GM21528 (cell line): ENCODE results near the gene AMIGO1.

ENCODE experiments used
- ATAC-seq: cut with Tn5 transposase; IDR thresholded peaks from one replicate; pipeline ENCODE4 v1.9.1; 2021; ENCODE audit warnings: mild to moderate bottlenecking, moderate library complexity; ENCODE audit not compliant: unreplicated experiment, low FRiP score

The AMIGO1 gene

DNA sequence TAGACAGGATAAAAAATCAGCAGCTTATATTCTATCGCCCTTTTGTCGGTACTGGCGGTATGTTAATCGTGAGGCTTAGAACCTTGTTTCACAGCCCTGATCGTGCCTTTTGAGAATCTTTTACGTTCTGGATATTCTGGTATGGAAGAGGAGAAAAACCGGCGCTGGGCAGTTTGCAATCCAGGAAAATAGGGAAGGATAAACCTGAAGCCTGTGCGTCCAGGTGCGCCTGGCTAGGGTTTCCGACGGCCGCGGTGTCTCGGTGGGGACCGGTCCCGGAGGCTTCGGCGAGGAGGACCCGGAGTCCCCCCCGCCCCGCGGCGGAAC, 43.4 kb downstream of the AMIGO1 start:
- ATAC-seq = no peak

DNA sequence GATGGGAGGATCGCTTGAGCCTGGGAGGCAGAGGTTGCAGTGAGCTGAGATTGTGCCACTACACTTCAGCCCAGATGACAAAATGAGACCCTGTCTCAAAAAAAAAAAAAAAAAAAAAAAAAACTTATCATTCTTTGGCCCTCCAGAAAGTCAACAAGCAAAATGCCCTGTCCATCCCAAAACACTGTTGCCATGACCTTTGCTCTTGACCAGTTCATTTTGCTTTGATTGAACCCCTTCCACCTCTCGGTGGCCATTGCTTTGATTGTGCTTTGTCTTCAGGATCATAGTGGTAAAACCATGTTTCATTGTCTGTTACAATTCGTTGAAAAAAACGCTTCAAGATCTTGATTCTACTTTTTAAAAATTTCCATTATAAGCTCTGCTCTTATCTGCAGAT, 51.7 kb downstream of the AMIGO1 start:
- no peak for ATAC-seq

DNA sequence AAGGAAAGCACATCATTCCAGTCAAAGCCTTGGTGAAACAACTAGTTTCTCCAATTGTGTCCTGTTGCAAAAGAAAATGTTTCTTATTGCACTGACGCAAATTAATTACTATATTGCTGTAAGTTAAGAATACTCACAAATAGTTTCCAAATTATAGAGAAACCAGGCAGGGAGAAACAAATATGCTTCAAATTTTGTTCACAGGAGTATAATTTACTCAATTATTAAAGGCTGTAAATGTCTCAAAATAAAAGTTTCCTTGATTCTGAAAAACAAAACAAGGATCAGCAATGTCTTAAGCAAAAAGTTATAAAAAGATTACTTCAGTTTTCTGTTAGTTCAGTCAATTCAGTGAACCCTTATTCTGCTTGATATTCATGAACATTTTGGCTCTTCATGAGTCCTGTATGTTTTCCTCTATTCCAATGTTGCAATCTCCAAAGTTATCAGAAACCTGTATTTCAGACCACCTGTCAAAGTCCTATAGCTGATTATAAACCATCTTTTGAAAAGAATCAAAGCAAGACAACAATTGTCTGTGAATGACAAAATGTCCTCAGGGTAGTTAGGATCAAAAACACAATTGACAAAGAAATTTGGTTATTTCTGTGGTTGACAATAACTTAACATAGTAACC, 54.9 kb downstream of the AMIGO1 start:
- no peak for ATAC-seq
